Caco-2 (cell line): ENCODE measurements around the gene SPTBN1. TPM values are rescaled to one million over a fixed set of nuclear protein-coding genes. Genes with fewer than 3 reads are reported as not detected.
A peak's percentile ranks its signal among the peaks of the same experiment; 100 is the strongest.

Experiments used
- BruUV-seq: library from RNA; stranded (reverse); fragments of 400-500 nt; replicated peaks from 2 replicates; lab custom pipeline; 2021; lab: Mats Ljungman, UMichigan
- CTCF ChIA-PET: fragments of 300-600 bp; sonication (Branson Sonifier 250); formaldehyde crosslinking; loops from one replicate; lab custom pipeline; 2022; ENCODE audit warnings: antibody characterized with exemption; lab: Charles Lee
- POLR2A ChIA-PET: fragments of 300-600 bp; sonication (Branson Sonifier 250); formaldehyde crosslinking; loops from one replicate; lab custom pipeline; 2022; ENCODE audit warnings: antibody characterized with exemption; lab: Charles Lee
- DNase-seq, 2 experiments: peaks; one replicate each; pipeline versions ENCODE4 v3.0.0 to v3.0.0-alpha.2; 2020 to 2022
- H3K27me3 ChIP-seq: replicated peaks from 2 replicates; pipeline ENCODE4 v1.6.0; 2011; ENCODE audit warnings: low read length; ENCODE audit not compliant: control insufficient read depth, insufficient read depth
- H3K36me3 ChIP-seq: 2 replicates; pipeline ENCODE4 v1.5.1; 2011; ENCODE audit warnings: low read length; ENCODE audit not compliant: control insufficient read depth, insufficient read depth
- H3K4me1 ChIP-seq: fragments of 250-450 bp; sonication (Bioruptor Pico); 2 replicates; pipeline ENCODE4 v1.5.1; 2020; ENCODE audit warnings: mild to moderate bottlenecking
- H3K4me3 ChIP-seq: 2 replicates; pipeline ENCODE4 v1.5.1; 2011; ENCODE audit warnings: low read depth, mild to moderate bottlenecking, control low read depth, low read length
- H3K9me3 ChIP-seq: fragments of 250-450 bp; sonication (Bioruptor Pico); 2 replicates; pipeline ENCODE4 v1.5.1; 2020; ENCODE audit warnings: mild to moderate bottlenecking, moderate library complexity
- H3K27ac Mint-ChIP-seq: one replicate; pipeline ENCODE4 v1.8.0; 2022; ENCODE audit warnings: mixed read lengths; ENCODE audit not compliant: unreplicated experiment
- H3K27me3 Mint-ChIP-seq: one replicate; pipeline ENCODE4 v1.8.0; 2022; ENCODE audit warnings: mixed read lengths; ENCODE audit not compliant: insufficient read depth, unreplicated experiment
- H3K36me3 Mint-ChIP-seq: one replicate; pipeline ENCODE4 v1.8.0; 2022; ENCODE audit warnings: mild to moderate bottlenecking, mixed read lengths; ENCODE audit not compliant: insufficient read depth, unreplicated experiment
- H3K4me1 Mint-ChIP-seq: one replicate; pipeline ENCODE4 v1.8.0; 2022; ENCODE audit warnings: low read depth, mixed read lengths; ENCODE audit not compliant: unreplicated experiment
- H3K4me3 Mint-ChIP-seq: one replicate; pipeline ENCODE4 v1.8.0; 2022; ENCODE audit warnings: mild to moderate bottlenecking, moderate library complexity, mixed read lengths; ENCODE audit not compliant: unreplicated experiment
- H3K9me3 Mint-ChIP-seq: one replicate; pipeline ENCODE4 v1.8.0; 2022; ENCODE audit warnings: mixed read lengths; ENCODE audit not compliant: unreplicated experiment
- intact Hi-C: fragments of 100-400 bp; cut with micrococcal nuclease; formaldehyde crosslinking; loops from one replicate; pipeline ENCODE4 v1.10.0; 2022; ENCODE audit not compliant: unreplicated experiment
- total RNA-seq: library from RNA; stranded (reverse); gene quantifications from 2 replicates; pipeline ENCODE4 v1.2.3, GENCODE V29; 2022
- TF ChIP-seq, protein P1 (sequence below), 2 experiments: fragments of 200-600 bp in 1 of 2; IDR thresholded peaks; 1 replicate in 1 of 2; 2 replicates in 1 of 2; pipeline versions ENCODE4 v1.5.1 to v1.8.0; 2011 to 2022; ENCODE audit warnings: antibody characterized with exemption in 1 of 2, control low read depth in 1 of 2, inconsistent platforms in 1 of 2, low read depth in 1 of 2, low read length in 1 of 2, mild to moderate bottlenecking in 1 of 2, moderate library complexity in 1 of 2; ENCODE audit not compliant: insufficient read depth in 1 of 2, severe bottlenecking in 1 of 2, unreplicated experiment in 1 of 2

The SPTBN1 gene
- total RNA-seq, 1 experiment from 2014 or later: 361 TPM

DNA sequence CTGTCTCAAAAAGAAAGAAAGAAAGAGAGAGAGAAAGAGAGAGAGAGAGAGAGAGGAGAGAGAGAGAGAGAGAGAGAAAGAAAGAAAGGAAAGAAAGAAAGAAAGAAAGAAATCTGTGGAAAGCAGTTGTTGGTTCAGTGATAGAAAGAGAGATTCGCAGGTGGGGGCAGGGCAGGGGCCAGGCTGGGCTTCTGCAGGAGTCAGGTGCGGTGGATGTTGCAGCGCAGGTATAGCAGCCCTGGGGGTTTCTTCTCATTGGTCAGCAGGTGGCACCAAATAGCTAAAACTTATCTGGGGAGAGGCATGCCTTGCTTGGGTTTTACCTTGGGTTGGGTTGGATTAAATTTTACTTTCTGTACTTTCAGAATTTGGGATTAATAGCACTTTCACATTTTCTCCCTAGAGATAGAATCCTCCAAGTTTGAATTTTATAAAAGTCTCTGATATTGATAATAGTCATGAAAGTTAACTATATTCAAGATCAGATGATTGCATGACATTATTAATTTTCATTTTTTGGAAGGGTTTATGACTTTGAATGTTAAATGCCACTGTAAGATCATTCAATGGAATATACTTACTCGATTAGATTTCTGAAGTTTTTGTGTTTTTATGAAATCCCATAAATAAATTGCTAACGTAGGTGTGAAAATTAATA lies 66.6 kb downstream of the SPTBN1 start:
- H3K4me1 ChIP-seq: peaks cover 20% of the 10 kb centered on the region
- BruUV-seq: no TSS peak
- H3K4me3 Mint-ChIP-seq: no peak overlapping the region
- TF ChIP-seq, protein P1, sequence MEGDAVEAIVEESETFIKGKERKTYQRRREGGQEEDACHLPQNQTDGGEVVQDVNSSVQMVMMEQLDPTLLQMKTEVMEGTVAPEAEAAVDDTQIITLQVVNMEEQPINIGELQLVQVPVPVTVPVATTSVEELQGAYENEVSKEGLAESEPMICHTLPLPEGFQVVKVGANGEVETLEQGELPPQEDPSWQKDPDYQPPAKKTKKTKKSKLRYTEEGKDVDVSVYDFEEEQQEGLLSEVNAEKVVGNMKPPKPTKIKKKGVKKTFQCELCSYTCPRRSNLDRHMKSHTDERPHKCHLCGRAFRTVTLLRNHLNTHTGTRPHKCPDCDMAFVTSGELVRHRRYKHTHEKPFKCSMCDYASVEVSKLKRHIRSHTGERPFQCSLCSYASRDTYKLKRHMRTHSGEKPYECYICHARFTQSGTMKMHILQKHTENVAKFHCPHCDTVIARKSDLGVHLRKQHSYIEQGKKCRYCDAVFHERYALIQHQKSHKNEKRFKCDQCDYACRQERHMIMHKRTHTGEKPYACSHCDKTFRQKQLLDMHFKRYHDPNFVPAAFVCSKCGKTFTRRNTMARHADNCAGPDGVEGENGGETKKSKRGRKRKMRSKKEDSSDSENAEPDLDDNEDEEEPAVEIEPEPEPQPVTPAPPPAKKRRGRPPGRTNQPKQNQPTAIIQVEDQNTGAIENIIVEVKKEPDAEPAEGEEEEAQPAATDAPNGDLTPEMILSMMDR (IDR thresholded peaks at IDR 0.05; ENCODE audit: insufficient read depth in 1 of 2, low read depth in 1 of 2, low read length in 1 of 2, severe bottlenecking in 1 of 2, unreplicated experiment in 1 of 2): peak; percentile 72 to 83
- H3K27me3 ChIP-seq: no peaks in the 10 kb centered on the region
- ChIA-PET CTCF (interaction anchor here (0.6 to 2.1 kb wide), 7 partner anchors 10 to 416 kb away, joined by 3 to 17 read pairs (median 5); no protein-coding TSS in a partner anchor), POLR2A (interaction anchor here (0.6 kb wide), 1 partner anchor 48 kb away, joined by 3 read pairs; no protein-coding TSS in a partner anchor)
- no peak overlapping the region for H3K4me3 ChIP-seq
- DNase-seq: peak; percentile 83 to 87
- H3K27me3 Mint-ChIP-seq: no peaks in the 10 kb centered on the region
- H3K9me3 Mint-ChIP-seq: no peaks in the 10 kb centered on the region
- H3K9me3 ChIP-seq: no peaks in the 10 kb centered on the region
- no peak overlapping the region for H3K27ac Mint-ChIP-seq
- no peaks in the 10 kb centered on the region for H3K36me3 ChIP-seq
- H3K36me3 Mint-ChIP-seq: peaks cover 32% of the 10 kb centered on the region
- intact Hi-C loops: loop anchor here (1.0 to 5.0 kb wide), 9 partner anchors 36 to 415 kb away; no protein-coding TSS in a partner anchor
- H3K4me1 Mint-ChIP-seq: peaks cover 42% of the 10 kb centered on the region

- Mint-ChIP-seq H3K27ac (no peak overlapping the region), H3K4me1 (peaks cover 49% of the 10 kb centered on the region)
- peaks cover 25% of the 10 kb centered on the region for H3K4me1 ChIP-seq
Measured at GRCh38 chr2:54523324-54523959, 67.3 kb downstream of the SPTBN1 start.

More at GRCh38 chr2:54523324-54523959, 67.3 kb downstream of the SPTBN1 start:
- TF ChIP-seq, protein P1 (IDR thresholded peaks at IDR 0.05; ENCODE audit: insufficient read depth in 1 of 2, low read depth in 1 of 2, low read length in 1 of 2, severe bottlenecking in 1 of 2, unreplicated experiment in 1 of 2): no peak
- no peaks in the 10 kb centered on the region for H3K9me3 ChIP-seq
- H3K4me3 Mint-ChIP-seq: no peak overlapping the region
- CTCF ChIA-PET: interaction anchor here (0.6 to 2.1 kb wide), 6 partner anchors 9 to 181 kb away, joined by 3 to 17 read pairs (median 5); no protein-coding TSS in a partner anchor
- H3K4me3 ChIP-seq: no peak overlapping the region
- H3K27me3 ChIP-seq: no peaks in the 10 kb centered on the region
- H3K9me3 Mint-ChIP-seq: no peaks in the 10 kb centered on the region
- BruUV-seq: no TSS peak
- intact Hi-C loops: loop anchor here (2.0 to 5.0 kb wide), 3 partner anchors 99 to 313 kb away; no protein-coding TSS in a partner anchor
- H3K36me3 ChIP-seq: no peaks in the 10 kb centered on the region
- peaks cover 38% of the 10 kb centered on the region for H3K36me3 Mint-ChIP-seq
- no peaks in the 10 kb centered on the region for H3K27me3 Mint-ChIP-seq
- POLR2A ChIA-PET: interaction anchor here (0.6 kb wide), 1 partner anchor 48 kb away, joined by 3 read pairs; no protein-coding TSS in a partner anchor
- no peak for DNase-seq
